Effector memory CD4-positive, alpha-beta T cell (primary cell): ENCODE measurements around the gene ANKRD60.

ENCODE experiments used
- DNase-seq, 3 donors: peaks; one replicate each; pipeline ENCODE4 v3.0.0-alpha.2; 2020
- H3K27ac ChIP-seq: 2 replicates; pipeline ENCODE4 v1.7.0; 2013; ENCODE audit warnings: mild to moderate bottlenecking, low read length, moderate library complexity; ENCODE audit not compliant: insufficient read depth, poor library complexity, severe bottlenecking
- H3K27me3 ChIP-seq: replicated peaks from 2 replicates; pipeline ENCODE4 v1.7.0; 2013; ENCODE audit warnings: mild to moderate bottlenecking, low read length; ENCODE audit not compliant: insufficient read depth, control insufficient read depth, poor library complexity, severe bottlenecking
- H3K36me3 ChIP-seq: 2 replicates; pipeline ENCODE4 v1.7.0; 2013; ENCODE audit warnings: mild to moderate bottlenecking, low read length, moderate library complexity; ENCODE audit not compliant: control insufficient read depth, insufficient read depth
- H3K4me1 ChIP-seq: 2 replicates; pipeline ENCODE4 v1.7.0; 2013; ENCODE audit warnings: low read length, mild to moderate bottlenecking; ENCODE audit not compliant: control insufficient read depth, insufficient read depth, poor library complexity, severe bottlenecking
- H3K4me3 ChIP-seq: 2 replicates; pipeline ENCODE4 v1.7.0; 2013; ENCODE audit warnings: low read length, low read depth, mild to moderate bottlenecking; ENCODE audit not compliant: insufficient read depth, poor library complexity, severe bottlenecking
- H3K9me3 ChIP-seq: 2 replicates; pipeline ENCODE4 v1.7.0; 2013; ENCODE audit warnings: mild to moderate bottlenecking, low read length, moderate library complexity; ENCODE audit not compliant: control insufficient read depth
- total RNA-seq, 3 donors: gene quantifications; one replicate each; lab custom pipeline; 2026; lab: John Stamatoyannopoulos, UW

ANKRD60 gene
- total RNA-seq, result 0.17 to 0.39 (median 0.35) reads per million in 3 donors

GRCh38 chr20:58228484-58229197 lies at the start of gene ANKRD60:
ANKRD60 (minus strand) TSS chr20:58228653; CDS start chr20:58228653, 0 bp downstream.
- no peaks in the 10 kb centered on the region for H3K36me3 ChIP-seq
- peak; percentile 25 to 58 (median 32) for DNase-seq
- peaks cover 40% of the 10 kb centered on the region for H3K27me3 ChIP-seq
- H3K27ac ChIP-seq, result no peak within 1 kb of the TSS
- H3K4me1 ChIP-seq, result no peaks in the 10 kb centered on the region
- H3K9me3 ChIP-seq, result no peaks in the 10 kb centered on the region
- no peak within 1 kb of the TSS for H3K4me3 ChIP-seq

DNA sequence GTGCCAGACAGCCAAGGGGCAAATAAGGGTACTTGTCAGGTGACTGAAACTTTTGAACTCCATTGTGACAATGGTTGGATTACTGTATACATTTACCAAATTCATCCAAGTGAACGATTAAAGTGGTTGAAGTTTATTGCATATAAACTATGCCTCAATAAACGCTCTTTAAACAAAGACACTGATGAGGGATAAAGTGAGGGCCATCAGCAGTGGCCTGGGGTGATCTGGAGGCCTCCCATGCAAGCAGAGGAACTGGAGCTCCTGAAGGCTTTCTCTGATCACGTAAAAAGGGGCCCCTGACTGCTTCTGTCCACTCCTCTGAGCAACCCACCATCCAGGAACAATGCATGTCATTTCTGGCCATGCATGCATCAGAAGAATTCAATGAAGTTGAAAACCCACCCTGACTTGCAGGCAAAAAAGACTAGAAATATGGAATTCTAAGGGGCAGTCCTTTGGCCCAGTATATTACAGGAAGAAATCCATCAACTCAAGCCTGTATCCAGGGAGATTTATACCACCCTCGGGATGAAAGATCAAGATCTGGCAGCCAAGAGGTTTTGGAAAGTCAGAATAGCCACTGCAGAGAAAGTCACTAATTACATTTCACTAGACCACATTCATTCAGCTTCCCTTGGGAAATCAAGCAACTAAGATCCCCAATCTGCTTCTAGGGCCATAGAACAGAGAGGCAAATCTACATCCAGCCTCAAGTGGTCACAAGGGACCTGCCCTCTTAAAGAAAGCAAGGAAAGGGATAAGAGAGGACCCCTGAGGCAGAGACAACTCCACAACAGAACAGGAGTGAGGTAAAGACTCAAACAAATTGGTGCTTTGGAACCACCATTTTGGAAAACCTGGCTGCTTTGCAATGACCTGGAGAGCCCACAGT lies 49.4 kb upstream of the ANKRD60 start:
- H3K27me3 ChIP-seq, result no peaks in the 10 kb centered on the region
- no peaks in the 10 kb centered on the region for H3K36me3 ChIP-seq
- DNase-seq, result no peak
- H3K27ac ChIP-seq, result no peak overlapping the region
- no peaks in the 10 kb centered on the region for H3K9me3 ChIP-seq
- H3K4me3 ChIP-seq, result no peak overlapping the region
- H3K4me1 ChIP-seq, result no peaks in the 10 kb centered on the region

- Histone ChIP-seq H3K27ac (no peak overlapping the region), H3K36me3 (no peaks in the 10 kb centered on the region), H3K27me3 (no peaks in the 10 kb centered on the region), H3K4me3 (no peak overlapping the region), H3K9me3 (no peaks in the 10 kb centered on the region), H3K4me1 (no peaks in the 10 kb centered on the region)
- no peak for DNase-seq
Observed at GRCh38 chr20:58277107-58277506, 48.7 kb upstream of the ANKRD60 start.

DNA sequence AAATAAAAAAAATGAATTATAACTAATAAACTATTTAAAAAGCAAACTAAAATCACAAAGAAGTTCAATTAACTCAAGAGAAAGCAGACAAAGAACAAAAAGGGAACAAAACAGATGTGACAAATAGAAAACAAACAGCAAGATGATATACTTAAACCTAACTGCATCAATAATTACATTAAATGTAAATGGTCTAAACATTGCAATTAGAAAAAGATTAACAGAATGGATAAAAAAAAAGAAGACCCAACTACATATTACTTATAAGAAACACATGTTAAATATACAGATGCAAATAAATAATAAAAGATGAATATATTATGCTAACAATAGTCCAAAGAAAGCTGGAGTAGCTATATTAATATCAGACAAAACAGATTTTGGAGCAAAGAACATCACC lies 45.9 kb upstream of the ANKRD60 start:
- no peak overlapping the region for H3K4me3 ChIP-seq
- no peaks in the 10 kb centered on the region for H3K36me3 ChIP-seq
- H3K27ac ChIP-seq, result no peak overlapping the region
- no peaks in the 10 kb centered on the region for H3K9me3 ChIP-seq
- H3K4me1 ChIP-seq, result no peaks in the 10 kb centered on the region
- H3K27me3 ChIP-seq, result no peaks in the 10 kb centered on the region
- DNase-seq, result no peak

DNA sequence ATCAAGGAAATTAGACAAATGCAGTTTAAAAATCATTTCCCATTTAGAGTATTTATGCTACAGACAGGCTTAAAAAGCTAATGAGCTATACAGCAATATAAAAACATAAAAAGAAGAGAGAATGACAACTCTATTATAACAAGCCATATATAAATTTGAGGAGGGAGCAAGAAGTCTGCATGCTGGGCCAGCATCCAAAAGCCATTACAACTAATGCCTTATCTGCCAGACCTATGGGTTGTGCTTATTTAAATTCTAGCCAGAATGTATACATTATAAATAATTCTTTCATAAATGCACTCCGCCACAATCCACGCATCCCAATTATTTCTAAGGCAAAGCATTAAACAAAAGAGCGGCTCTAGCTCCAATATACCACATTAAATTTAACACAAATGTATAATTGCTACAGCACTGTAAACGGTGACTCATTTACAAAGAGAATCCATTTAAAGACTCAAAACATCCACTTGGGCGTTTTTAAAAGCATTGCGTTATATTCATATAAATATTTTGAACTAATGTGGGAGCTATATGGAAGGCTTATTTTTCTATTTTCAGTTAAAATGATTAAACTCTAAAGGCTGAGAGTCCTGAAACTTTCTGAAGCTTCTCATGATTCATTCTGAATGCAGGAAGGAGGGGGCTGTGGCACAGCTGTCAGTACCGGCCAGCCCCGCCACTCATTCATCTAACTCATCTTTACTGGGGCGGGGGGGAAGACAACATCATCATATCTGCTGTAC lies 43.3 kb upstream of the ANKRD60 start:
- Histone ChIP-seq H3K27me3 (no peaks in the 10 kb centered on the region), H3K9me3 (no peaks in the 10 kb centered on the region), H3K36me3 (no peaks in the 10 kb centered on the region), H3K27ac (no peak overlapping the region), H3K4me3 (no peak overlapping the region), H3K4me1 (no peaks in the 10 kb centered on the region)
- no peak for DNase-seq

DNA sequence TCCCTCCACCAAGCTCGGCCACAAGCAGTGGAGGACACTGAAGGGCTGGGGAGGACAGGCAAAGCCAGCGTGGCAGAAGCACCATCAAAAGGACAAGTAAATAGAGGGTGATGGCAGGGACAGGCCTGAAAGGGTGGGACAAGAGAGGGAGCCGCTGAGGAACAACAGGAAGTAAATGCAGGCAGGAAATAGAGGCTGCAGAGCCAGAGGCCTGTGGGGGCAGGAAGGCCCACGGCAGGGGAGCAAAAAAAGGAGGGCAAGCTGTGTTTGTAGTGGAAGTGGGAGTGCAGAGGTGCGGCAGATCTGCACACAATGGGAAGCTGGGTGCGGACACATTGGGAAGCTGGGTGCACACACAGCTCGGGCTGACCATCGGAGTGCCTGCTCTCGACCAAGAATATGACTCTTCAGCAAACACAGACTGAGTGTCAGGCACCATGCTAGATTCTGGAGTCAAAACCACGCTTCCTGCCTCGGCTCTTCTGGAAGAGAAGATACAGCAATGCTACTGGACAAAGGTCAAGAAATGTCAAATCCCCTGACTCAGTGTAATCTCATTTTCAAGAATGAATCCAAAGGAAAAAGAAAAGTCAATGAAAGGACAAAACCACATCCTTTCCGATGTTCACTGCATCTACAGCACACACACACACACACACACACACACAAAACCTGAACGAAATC lies 40.6 kb upstream of the ANKRD60 start:
- no peak for DNase-seq
- Histone ChIP-seq H3K27ac (no peak overlapping the region), H3K9me3 (no peaks in the 10 kb centered on the region), H3K4me1 (no peaks in the 10 kb centered on the region), H3K36me3 (no peaks in the 10 kb centered on the region), H3K27me3 (no peaks in the 10 kb centered on the region), H3K4me3 (no peak overlapping the region)

GRCh38 chr20:58268421-58268821 lies 40.0 kb upstream of the ANKRD60 start:
- DNase-seq, result no peak
- Histone ChIP-seq H3K4me3 (no peak overlapping the region), H3K36me3 (no peaks in the 10 kb centered on the region)

GRCh38 chr20:58267389-58268215 lies 39.1 kb upstream of the ANKRD60 start:
- Histone ChIP-seq H3K9me3 (no peaks in the 10 kb centered on the region), H3K27me3 (no peaks in the 10 kb centered on the region), H3K4me1 (no peaks in the 10 kb centered on the region), H3K27ac (no peak overlapping the region), H3K4me3 (no peak overlapping the region), H3K36me3 (no peaks in the 10 kb centered on the region)
- no peak for DNase-seq

More at GRCh38 chr20:58268421-58268821, 40.0 kb upstream of the ANKRD60 start:
- Histone ChIP-seq H3K4me1 (no peaks in the 10 kb centered on the region), H3K27me3 (no peaks in the 10 kb centered on the region), H3K27ac (no peak overlapping the region), H3K9me3 (no peaks in the 10 kb centered on the region)

DNA sequence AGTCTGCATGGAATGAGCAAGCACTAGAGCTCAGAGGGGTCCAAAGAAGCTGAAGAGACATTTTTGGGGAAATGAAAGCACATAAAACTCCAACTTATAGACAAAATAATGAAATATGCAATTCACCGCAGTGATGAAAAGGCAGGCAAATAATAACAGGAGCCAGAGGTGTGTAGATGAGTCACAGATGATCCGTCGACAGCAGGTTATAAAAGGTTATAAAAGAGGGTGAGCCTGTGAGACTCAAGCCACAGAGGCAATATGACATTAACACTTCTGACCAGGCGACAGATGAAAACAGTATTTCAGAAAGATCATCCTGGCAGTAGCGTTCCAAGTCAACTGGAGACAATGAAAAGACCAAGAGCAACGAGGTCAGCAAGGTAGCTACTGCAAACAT lies 35.8 kb upstream of the ANKRD60 start:
- Histone ChIP-seq H3K27me3 (no peaks in the 10 kb centered on the region), H3K36me3 (no peaks in the 10 kb centered on the region), H3K4me1 (no peaks in the 10 kb centered on the region), H3K9me3 (no peaks in the 10 kb centered on the region), H3K27ac (no peak overlapping the region), H3K4me3 (no peak overlapping the region)
- no peak for DNase-seq
